Measurements from ENCODE around the gene GNAQ. TPM values are rescaled to one million over a fixed set of nuclear protein-coding genes. Genes with fewer than 3 reads are reported as not detected.

Gene GNAQ
- total RNA-seq, 1 experiment from 2014 or later: 48.6 TPM

DNA sequence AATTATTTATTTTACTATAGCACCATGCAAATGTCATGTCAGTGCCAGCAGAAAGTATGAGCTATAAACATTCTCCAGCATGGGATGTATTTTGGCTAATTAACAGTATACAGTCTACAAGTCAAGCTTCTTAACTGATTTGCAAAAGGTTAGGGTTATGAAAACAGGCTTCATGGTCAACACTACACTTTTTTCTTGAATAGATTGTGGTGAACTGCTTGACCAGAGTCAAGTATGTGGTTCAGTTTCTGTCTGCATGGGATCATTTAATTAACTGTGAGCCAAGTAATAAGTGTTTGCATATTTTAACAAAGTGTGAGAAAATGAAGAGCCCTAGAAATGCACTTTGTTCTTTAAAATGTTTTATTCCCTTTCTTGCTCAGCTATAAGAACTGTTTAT lies 14.5 kb upstream of the GNAQ start:
- no peak overlapping the region for H2BK12ac ChIP-seq (ENCODE audit: insufficient read length, low read depth, low read length)
- H3K23ac ChIP-seq (ENCODE audit: insufficient read length, low read depth, low read length): no peak overlapping the region
- H3T11ph ChIP-seq (ENCODE audit: low read length): no peak overlapping the region
- no peaks in the 10 kb centered on the region for H3K23me2 ChIP-seq (ENCODE audit: insufficient read length, low read depth, low read length, poor library complexity, severe bottlenecking)
- no peaks in the 10 kb centered on the region for H4K20me1 ChIP-seq (ENCODE audit: control insufficient read depth, insufficient read depth, insufficient read length)
- no peak overlapping the region for H2BK20ac ChIP-seq (ENCODE audit: low read depth, low read length, poor library complexity, severe bottlenecking)
- no peak overlapping the region for H3K4ac ChIP-seq (ENCODE audit: low read depth, low read length)
- no peaks in the 10 kb centered on the region for H3K9me3 Mint-ChIP-seq
- H3K9ac ChIP-seq (ENCODE audit: extremely low read depth, insufficient read length, low read length): no peak overlapping the region
- H3K4me1 Mint-ChIP-seq: peaks cover 5 to 6% of the 10 kb centered on the region in 2 experiments
- no peak overlapping the region for H3K27ac ChIP-seq (ENCODE audit: insufficient read length, low read depth, low read length)
- no peak overlapping the region for H3K27ac Mint-ChIP-seq
- H3K18ac ChIP-seq (ENCODE audit: insufficient read length, low read depth, low read length): no peak overlapping the region
- H3K9me3 ChIP-seq (ENCODE audit: control insufficient read depth, low read depth, low read length): no peaks in the 10 kb centered on the region
- H4K5ac ChIP-seq (ENCODE audit: insufficient read length, low read depth, low read length): no peak overlapping the region
- H3K79me1 ChIP-seq (ENCODE audit: insufficient read depth, low read depth, low read length, poor library complexity, severe bottlenecking): no peaks in the 10 kb centered on the region
- H3K56ac ChIP-seq (ENCODE audit: insufficient read length, low read depth, low read length): no peak overlapping the region
- no peak overlapping the region for H4K8ac ChIP-seq (replicated peaks; ENCODE audit: insufficient read length, low read depth, low read length)
- no peak overlapping the region for H2BK15ac ChIP-seq (ENCODE audit: low read depth, low read length)
- no peak overlapping the region for H2AK5ac ChIP-seq (ENCODE audit: insufficient read length, low read length)
- DNase-seq: no peak
- no peaks in the 10 kb centered on the region for H3K79me2 ChIP-seq (ENCODE audit: insufficient read depth, low read length)
- no peak overlapping the region for H2BK5ac ChIP-seq (ENCODE audit: insufficient read length, low read length)
- no peaks in the 10 kb centered on the region for H3K27me3 ChIP-seq (ENCODE audit: insufficient read depth, low read length)
- H2BK120ac ChIP-seq (ENCODE audit: low read depth, low read length, poor library complexity, severe bottlenecking): no peak overlapping the region
- H3K4me3 Mint-ChIP-seq: no peak overlapping the region
- no peak overlapping the region for H3K14ac ChIP-seq (ENCODE audit: insufficient read depth, low read length)
- H3K36me3 Mint-ChIP-seq (ENCODE audit: insufficient read depth in 1 of 3, low read depth in 3 of 3): no peaks in the 10 kb centered on the region
- H3K4me2 ChIP-seq (ENCODE audit: insufficient read depth, insufficient read length, low read length): no peak overlapping the region
- H3K27me3 Mint-ChIP-seq (ENCODE audit: low read depth): no peaks in the 10 kb centered on the region
- H4K91ac ChIP-seq (ENCODE audit: insufficient read length, low read depth, low read length): no peak overlapping the region
- TF ChIP-seq CTCF (conservative IDR thresholded peaks at IDR 0.05): no peak
- no peak overlapping the region for H2AFZ ChIP-seq (ENCODE audit: low read length)
- H3K4me1 ChIP-seq (ENCODE audit: insufficient read depth, low read length): no peaks in the 10 kb centered on the region
